NCI-H1092 treated with DMSO at 0.1 percent for 48 hours (cell line): ENCODE results near the gene CCDC127.
A peak's percentile ranks its signal among the peaks of the same experiment; 100 is the strongest.
"Not testable (repeated sequence)": the region's sequence is repeated elsewhere in the genome, so short reads cannot be mapped to it uniquely, and the experiment has no call there.

Experiments used
- DNase-seq: peaks from one replicate; lab custom pipeline; 2025; lab: John Stamatoyannopoulos, UW

Gene CCDC127

GRCh38 chr5:217494-218456 is at the start of gene CCDC127, which contains the start of gene SDHA:
Gene CCDC127 (minus strand): TSS chr5:218153. CDS start chr5:216849, 1,304 bp downstream.
Gene SDHA (plus strand): TSS chr5:218320. CDS start chr5:218356, 36 bp downstream.
- DNase-seq: peak; percentile 92

GRCh38 chr5:267716-268115 is 49.8 kb upstream of the CCDC127 start:
- no peak for DNase-seq

GRCh38 chr5:266311-267026 is 48.5 kb upstream of the CCDC127 start:
- DNase-seq: not testable (repeated sequence)

GRCh38 chr5:264338-264737 is 46.4 kb upstream of the CCDC127 start:
- DNase-seq: no peak

GRCh38 chr5:263275-263974 is 45.5 kb upstream of the CCDC127 start:
- DNase-seq: not testable (repeated sequence)

GRCh38 chr5:257148-257547 is 39.2 kb upstream of the CCDC127 start:
- no peak for DNase-seq

- DNase-seq: not testable (repeated sequence)
Observed at GRCh38 chr5:256347-256746, 38.4 kb upstream of the CCDC127 start.

GRCh38 chr5:255116-255515 is 37.2 kb upstream of the CCDC127 start:
- DNase-seq: not testable (repeated sequence)

GRCh38 chr5:254322-254721 is 36.4 kb upstream of the CCDC127 start:
- not testable (repeated sequence) for DNase-seq

GRCh38 chr5:252546-252945 is 34.6 kb upstream of the CCDC127 start:
- DNase-seq: no peak

GRCh38 chr5:251975-252374 is 34.0 kb upstream of the CCDC127 start:
- DNase-seq: not testable (repeated sequence)

GRCh38 chr5:251538-251937 is 33.6 kb upstream of the CCDC127 start:
- DNase-seq: not testable (repeated sequence)

GRCh38 chr5:251016-251415 is 33.1 kb upstream of the CCDC127 start:
- DNase-seq: not testable (repeated sequence)

- not testable (repeated sequence) for DNase-seq
Observed at GRCh38 chr5:250396-250795, 32.4 kb upstream of the CCDC127 start.

- DNase-seq: not testable (repeated sequence)
Observed at GRCh38 chr5:245717-246116, 27.8 kb upstream of the CCDC127 start.

- DNase-seq: not testable (repeated sequence)
Observed at GRCh38 chr5:243683-244367, 25.9 kb upstream of the CCDC127 start.

- DNase-seq: not testable (repeated sequence)
Observed at GRCh38 chr5:241045-241669, 23.2 kb upstream of the CCDC127 start.

- not testable (repeated sequence) for DNase-seq
Observed at GRCh38 chr5:240550-240949, 22.6 kb upstream of the CCDC127 start.

GRCh38 chr5:237931-238330 is 20.0 kb upstream of the CCDC127 start:
- not testable (repeated sequence) for DNase-seq

GRCh38 chr5:235527-235926 is 17.6 kb upstream of the CCDC127 start:
- DNase-seq: not testable (repeated sequence)

- no peak for DNase-seq
Observed at GRCh38 chr5:234450-234849, 16.5 kb upstream of the CCDC127 start.
